Heart right ventricle (tissue), 16 donors: ENCODE data around the gene WNT7B. TPM values are rescaled to one million over a fixed set of nuclear protein-coding genes. Genes with fewer than 3 reads are reported as not detected.

Experiments used
- ATAC-seq, 8 donors: fragments of 200-7000 bp; cut with Tn5 transposase; one replicate each; pipeline ENCODE4 v1.9.1; 2020; ENCODE audit warnings: mild to moderate bottlenecking in 8 of 8, moderate library complexity in 8 of 8, moderate number of reproducible peaks in 1 of 8
- DNase-seq, 2 donors: peaks; one replicate each; pipeline ENCODE4 v3.0.0-alpha.2; 2020
- H3K27ac ChIP-seq, 10 donors: fragments of 200-600 bp; sonication (generic) in 2 of 10; one replicate each; pipeline versions ENCODE4 v1.5.0 to v1.8.0; 2020 to 2022; ENCODE audit warnings: mild to moderate bottlenecking in 3 of 10
- H3K27me3 ChIP-seq, 7 donors: fragments of 200-600 bp; one replicate each; pipeline ENCODE4 v1.8.0; 2021 to 2022; ENCODE audit warnings: mild to moderate bottlenecking in 2 of 7
- H3K36me3 ChIP-seq, 9 donors: fragments of 200-600 bp; sonication (generic) in 1 of 9; one replicate each; pipeline versions ENCODE4 v1.5.0 to v1.8.0; 2020 to 2022; ENCODE audit warnings: mild to moderate bottlenecking in 2 of 9
- H3K4me1 ChIP-seq, 9 donors: fragments of 200-600 bp; sonication (generic) in 1 of 9; one replicate each; pipeline versions ENCODE4 v1.5.0 to v1.8.0; 2020 to 2022; ENCODE audit warnings: mild to moderate bottlenecking in 4 of 9
- H3K4me3 ChIP-seq, 10 donors: fragments of 200-600 bp; sonication (generic) in 2 of 10; one replicate each; pipeline versions ENCODE4 v1.5.0 to v1.8.0; 2020 to 2022; ENCODE audit warnings: mild to moderate bottlenecking in 7 of 10, moderate library complexity in 2 of 10
- H3K9me3 ChIP-seq, 11 donors: fragments of 200-600 bp in 10 of 11; sonication (generic) in 2 of 11; one replicate each; pipeline versions ENCODE4 v1.5.0 to v1.8.0; 2013 to 2022; ENCODE audit warnings: mild to moderate bottlenecking in 2 of 11, control low read depth in 1 of 11, moderate library complexity in 1 of 11
- whole genome bisulfite sequencing, 2 donors: extraction: QIAGEN DNeasy Blood & Tissue Kit; methylation state at CpG; one replicate each; pipeline ENCODE4 v1.1.7; 2013; ENCODE audit warnings: inconsistent platforms in 1 of 2; 5-methylcytosine and 5-hydroxymethylcytosine counted together
- intact Hi-C, 10 donors: fragments of 100-400 bp; cut with DNase I; formaldehyde crosslinking; loops; one replicate each; pipeline versions ENCODE4 v1.11.1 to v1.14.2; 2022
- polyA plus RNA-seq, 2 donors: library from polyadenylated mRNA; stranded (reverse); fragments of 200-250 nt; gene quantifications; one replicate each; pipeline ENCODE4 v1.2.3, GENCODE V29; 2013
- total RNA-seq, 10 donors: library from RNA; stranded (reverse); fragmentation: NEBNext Ultra II Directional in 3 of 10; extraction: Animal tissue kit (Norgen Biotek cat#: 25700) in 3 of 10; gene quantifications; one replicate each; pipeline versions ENCODE4 v1.2.1 to v1.2.4, GENCODE V29; 2021 to 2023
- TF ChIP-seq, protein P1 (sequence below), 9 donors: fragments of 200-600 bp; sonication (generic) in 2 of 9; IDR thresholded peaks; one replicate each; pipeline versions ENCODE4 v1.5.0 to v1.8.0; 2021 to 2022; ENCODE audit warnings: antibody characterized with exemption in 9 of 9, mild to moderate bottlenecking in 5 of 9, moderate library complexity in 1 of 9
- donor health status: Arrhythmogenic right ventricular cardiomyopathy.
- donor health status: ischemic (EF 13 %, LVEDD 7.1; RV severe dilation, severe dysfunction).
- donor health status: healthy with polysubstance abuse.
- donor health status: DM: no; HTN: yes; CAD: no.
- donor health status: DM: no; HTN: no; CAD: no.
- donor health status: ischemic (EF 25% LVEDD 6.9; RV normal size, moderate dysfunction).
- donor health status: ischemic (EF 25% LVEDD 5.7; RV mildly dilated, moderate dysfunction).
- donor health status: healthy.
- donor health status: DM: yes; HTN: yes; CAD: no.
- donor health status: Ischemic cardiomyopathy.
- donor health status: ischemic (EF 35%, LVEDD 5.7; RV mildly dilated, moderate dysfunction).
- donor health status: nonischemic (EF 11% LVEDD 7.7; RV severe dilation, severe dysfunction).
- donor health status: DM: yes; HTN: yes; CAD: no.
- donor health status: PGD.
- donor health status: ischemic (EF 29% LVEDD 5.4; RV normal size, mild dysfunction).
- donor health status: nonischemic (EF 23%, LVEDD 6.1; RV moderate dilation, normal function).

WNT7B gene
- total and polyA plus RNA-seq, 12 donors = not detected

DNA sequence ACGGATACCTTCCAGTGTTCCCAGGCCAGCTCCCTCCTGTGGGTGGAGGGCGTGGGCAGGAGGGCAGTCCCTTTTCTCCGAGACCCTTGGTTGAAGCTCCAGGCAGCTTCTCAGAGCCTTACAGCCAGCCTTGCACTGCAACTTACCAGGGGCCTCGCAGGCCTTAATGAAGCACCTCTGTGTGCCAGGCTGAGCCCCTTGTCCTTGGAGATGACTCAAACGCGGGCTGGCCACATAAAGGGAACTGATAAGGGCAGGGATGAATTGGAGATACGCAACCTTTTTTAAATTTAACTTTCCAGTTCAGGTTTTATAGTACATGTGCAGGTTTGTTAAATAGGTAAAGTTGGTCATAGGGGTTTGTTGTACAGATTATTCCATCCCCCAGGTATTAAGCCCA, 72.7 kb downstream of the WNT7B start:
- Histone ChIP-seq H3K36me3 (no peaks in the 10 kb centered on the region), H3K4me1 (peaks cover 0 to 21% (median 11%) of the 10 kb centered on the region in 9 donors), H3K9me3 (no peaks in the 10 kb centered on the region), H3K27me3 (peaks cover 0 to 17% (median 4%) of the 10 kb centered on the region in 7 donors), H3K4me3 (no peak overlapping the region), H3K27ac (no peak overlapping the region)
- 82 to 95% methylated on average over 7 of the region's 7 CpGs for WGBS, 2 donors
- intact Hi-C loops = no loop called here
- ATAC-seq = no peak
- DNase-seq = no peak
- TF ChIP-seq, protein P1, sequence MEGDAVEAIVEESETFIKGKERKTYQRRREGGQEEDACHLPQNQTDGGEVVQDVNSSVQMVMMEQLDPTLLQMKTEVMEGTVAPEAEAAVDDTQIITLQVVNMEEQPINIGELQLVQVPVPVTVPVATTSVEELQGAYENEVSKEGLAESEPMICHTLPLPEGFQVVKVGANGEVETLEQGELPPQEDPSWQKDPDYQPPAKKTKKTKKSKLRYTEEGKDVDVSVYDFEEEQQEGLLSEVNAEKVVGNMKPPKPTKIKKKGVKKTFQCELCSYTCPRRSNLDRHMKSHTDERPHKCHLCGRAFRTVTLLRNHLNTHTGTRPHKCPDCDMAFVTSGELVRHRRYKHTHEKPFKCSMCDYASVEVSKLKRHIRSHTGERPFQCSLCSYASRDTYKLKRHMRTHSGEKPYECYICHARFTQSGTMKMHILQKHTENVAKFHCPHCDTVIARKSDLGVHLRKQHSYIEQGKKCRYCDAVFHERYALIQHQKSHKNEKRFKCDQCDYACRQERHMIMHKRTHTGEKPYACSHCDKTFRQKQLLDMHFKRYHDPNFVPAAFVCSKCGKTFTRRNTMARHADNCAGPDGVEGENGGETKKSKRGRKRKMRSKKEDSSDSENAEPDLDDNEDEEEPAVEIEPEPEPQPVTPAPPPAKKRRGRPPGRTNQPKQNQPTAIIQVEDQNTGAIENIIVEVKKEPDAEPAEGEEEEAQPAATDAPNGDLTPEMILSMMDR (IDR thresholded peaks at IDR 0.05) = no peak

DNA sequence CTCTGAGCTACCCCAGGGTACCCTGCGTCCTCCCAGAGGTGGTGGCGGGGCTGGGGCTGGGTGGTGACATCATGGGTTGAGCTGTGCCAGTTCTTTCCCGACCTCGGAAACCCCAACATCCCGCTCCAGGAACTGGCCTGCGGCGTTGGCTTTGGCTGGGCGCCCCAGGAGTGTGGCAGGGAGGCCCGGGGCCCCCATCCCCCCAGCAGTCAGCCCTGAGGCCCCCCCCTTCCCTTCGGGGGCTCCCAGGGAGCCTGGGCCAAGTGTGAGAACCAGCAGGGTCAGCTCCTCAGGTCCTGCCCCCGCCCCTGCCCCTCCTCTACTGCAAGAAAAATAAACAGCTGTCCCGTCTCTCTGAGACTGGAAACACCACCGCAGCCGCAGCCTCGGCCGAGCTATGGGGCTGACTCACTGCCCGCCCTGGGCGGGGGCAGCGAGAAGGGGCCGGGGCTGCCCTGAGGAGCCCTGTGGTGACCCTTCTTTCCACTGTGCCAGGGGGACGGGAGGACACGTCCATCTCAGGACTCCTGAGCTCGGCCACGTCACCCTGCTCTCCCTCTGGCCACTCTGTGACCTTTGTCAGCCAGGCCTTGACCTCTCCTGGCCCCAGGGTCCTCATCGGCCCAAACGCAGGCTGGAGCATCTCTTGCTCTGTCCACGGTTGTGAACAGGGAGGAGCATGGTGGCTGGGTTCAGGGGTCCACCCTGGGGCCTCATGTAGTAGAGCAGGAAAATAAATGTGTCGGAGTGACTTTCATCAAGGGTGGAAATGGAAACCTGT, 73.4 kb downstream of the WNT7B start:
- Histone ChIP-seq H3K36me3 (no peaks in the 10 kb centered on the region), H3K4me1 (peaks cover 0 to 21% (median 11%) of the 10 kb centered on the region in 9 donors), H3K27ac (no peak overlapping the region), H3K4me3 (no peak overlapping the region), H3K27me3 (peaks cover 0 to 17% (median 7%) of the 10 kb centered on the region in 7 donors), H3K9me3 (no peaks in the 10 kb centered on the region)
- TF ChIP-seq, protein P1 (IDR thresholded peaks at IDR 0.05) = no peak
- intact Hi-C loops = no loop called here
- ATAC-seq = peak in 4 of 8 donors; percentile 22 to 53 (median 38)
- 26 to 55% methylated on average over 27 to 28 of the region's 28 CpGs for WGBS, 2 donors
- DNase-seq = peak in 1 of 2 donors; percentile 38

- ATAC-seq (no peak), DNase-seq (peak in 1 of 2 donors; percentile 1)
Observed at GRCh38 chr22:45897736-45898135, 79.2 kb downstream of the WNT7B start.

GRCh38 chr22:45896964-45897538, 79.9 kb downstream of the WNT7B start:
- H3K4me1 ChIP-seq = no peaks in the 10 kb centered on the region
- no peaks in the 10 kb centered on the region for H3K9me3 ChIP-seq
- peak in 1 of 2 donors; percentile 2 for DNase-seq
- intact Hi-C loops = no loop called here
- no peak overlapping the region for H3K4me3 ChIP-seq
- H3K27ac ChIP-seq = no peak overlapping the region
- TF ChIP-seq, protein P1 (IDR thresholded peaks at IDR 0.05) = no peak
- ATAC-seq = no peak
- H3K27me3 ChIP-seq = peaks cover 0 to 38% (median 16%) of the 10 kb centered on the region in 7 donors
- H3K36me3 ChIP-seq = no peaks in the 10 kb centered on the region
- 66 to 72% methylated on average over 5 of the region's 5 CpGs for WGBS, 2 donors

More at GRCh38 chr22:45897736-45898135, 79.2 kb downstream of the WNT7B start:
- H3K4me1 ChIP-seq = no peaks in the 10 kb centered on the region
- no peaks in the 10 kb centered on the region for H3K9me3 ChIP-seq
- no peak overlapping the region for H3K4me3 ChIP-seq
- TF ChIP-seq, protein P1 (IDR thresholded peaks at IDR 0.05) = no peak
- peaks cover 0 to 31% (median 13%) of the 10 kb centered on the region in 7 donors for H3K27me3 ChIP-seq
- H3K27ac ChIP-seq = no peak overlapping the region
- WGBS, 2 donors = 88 to 92% methylated on average over 6 of the region's 6 CpGs
- H3K36me3 ChIP-seq = no peaks in the 10 kb centered on the region
- intact Hi-C loops = loop anchor here in 1 of 10 donors (2.0 kb wide), 1 partner anchor 29 kb away; no protein-coding TSS in a partner anchor
